HG03558 (cell line): Measurements from ENCODE around the gene BTBD16.

Experiments
- ATAC-seq: cut with Tn5 transposase; IDR thresholded peaks from one replicate; pipeline ENCODE4 v1.9.1; 2021; ENCODE audit warnings: moderate number of reproducible peaks; ENCODE audit not compliant: unreplicated experiment; ENCODE audit errors: extremely low read depth

BTBD16 gene

GRCh38 chr10:122336332-122336731 lies 65.2 kb downstream of the BTBD16 start:
- no peak for ATAC-seq

GRCh38 chr10:122336961-122337360 lies 65.9 kb downstream of the BTBD16 start:
- ATAC-seq: no peak

- no peak for ATAC-seq
These were observed 67.7 kb downstream of the BTBD16 start for GRCh38 chr10:122338609-122339441.

- ATAC-seq: no peak
These were observed 70.2 kb downstream of the BTBD16 start for GRCh38 chr10:122341141-122341810.

- ATAC-seq: no peak
These were observed 71.4 kb downstream of the BTBD16 start for GRCh38 chr10:122342293-122343134.

GRCh38 chr10:122343135-122343800 lies 72.2 kb downstream of the BTBD16 start:
- ATAC-seq: no peak

GRCh38 chr10:122343936-122344335 lies 72.8 kb downstream of the BTBD16 start:
- no peak for ATAC-seq

GRCh38 chr10:122344741-122345258 lies 73.7 kb downstream of the BTBD16 start:
- ATAC-seq: no peak

GRCh38 chr10:122346326-122346950 lies 75.3 kb downstream of the BTBD16 start:
- no peak for ATAC-seq

GRCh38 chr10:122347170-122347841 lies 76.2 kb downstream of the BTBD16 start:
- no peak for ATAC-seq

GRCh38 chr10:122348512-122348911 lies 77.4 kb downstream of the BTBD16 start:
- ATAC-seq: no peak

GRCh38 chr10:122348935-122349361 lies 77.9 kb downstream of the BTBD16 start:
- ATAC-seq: no peak

GRCh38 chr10:122349758-122350369 lies 78.8 kb downstream of the BTBD16 start:
- ATAC-seq: no peak

GRCh38 chr10:122350893-122351292 lies 79.8 kb downstream of the BTBD16 start:
- no peak for ATAC-seq

GRCh38 chr10:122352817-122353525 lies 81.9 kb downstream of the BTBD16 start:
- no peak for ATAC-seq

GRCh38 chr10:122354383-122354782 lies 83.3 kb downstream of the BTBD16 start:
- ATAC-seq: no peak

- ATAC-seq: no peak
These were observed 86.6 kb downstream of the BTBD16 start for GRCh38 chr10:122357685-122358084.

GRCh38 chr10:122359621-122360020 lies 88.5 kb downstream of the BTBD16 start:
- ATAC-seq: no peak
